Measurements from ENCODE around the gene ACTBL2.

- TF ChIP-seq CTCF (IDR thresholded peaks at IDR 0.05), result no peak
- no peak for TF ChIP-seq POLR2A (IDR thresholded peaks at IDR 0.05)
These were observed 44.4 kb downstream of the ACTBL2 start for GRCh38 chr5:57437976-57438805.
